Stimulated activated CD4-positive, alpha-beta T cell treated with anti-CD3 and anti-CD28 coated beads, Interleukin-4, amount 100 ng/mL, for 1 hour (primary cell): ENCODE results near the gene FOXJ3.
"Not testable (repeated sequence)": the region's sequence is repeated elsewhere in the genome, so short reads cannot be mapped to it uniquely, and the experiment has no call there.

Experiments used
- DNase-seq: peaks from one replicate; pipeline ENCODE4 v3.0.0-alpha.2; 2020

The FOXJ3 gene

DNA sequence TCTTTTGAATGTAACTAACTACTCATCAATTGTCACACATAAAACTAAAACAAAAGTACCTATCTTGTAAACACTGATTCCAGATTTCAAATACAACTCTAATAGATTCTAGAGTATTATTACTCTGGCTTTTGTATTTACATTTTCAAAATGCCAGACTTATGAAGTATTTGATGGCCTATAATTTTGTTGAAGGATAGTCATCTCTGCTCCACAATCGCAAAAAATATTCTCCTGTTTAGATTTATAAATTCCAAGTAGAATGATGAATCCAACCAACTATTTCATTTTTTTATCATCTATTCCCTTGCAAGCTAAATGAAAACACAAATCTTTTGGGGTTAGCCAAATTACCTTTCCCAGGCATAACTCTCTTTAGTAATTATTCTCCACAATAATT, 95.5 kb downstream of the FOXJ3 start:
- DNase-seq, result no peak

DNA sequence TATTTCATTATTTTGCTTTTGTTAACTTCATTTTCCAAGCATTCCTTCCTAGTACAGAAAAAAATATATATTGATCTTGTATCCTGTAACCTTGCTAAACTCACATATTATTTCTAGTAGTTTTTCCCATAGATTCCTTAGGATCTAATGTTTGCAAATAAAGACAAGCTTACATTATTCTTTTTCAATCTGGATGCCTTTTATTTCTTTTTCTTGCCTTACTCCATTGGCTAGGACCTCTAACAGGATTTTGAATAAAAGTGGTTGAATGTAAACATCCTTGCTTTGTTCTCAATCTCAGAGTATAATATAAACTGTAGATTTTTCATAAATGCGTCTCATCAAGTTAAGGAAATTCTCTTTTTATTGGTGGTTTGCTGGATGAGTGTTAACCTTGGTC, 96.0 kb downstream of the FOXJ3 start:
- DNase-seq, result no peak

DNA sequence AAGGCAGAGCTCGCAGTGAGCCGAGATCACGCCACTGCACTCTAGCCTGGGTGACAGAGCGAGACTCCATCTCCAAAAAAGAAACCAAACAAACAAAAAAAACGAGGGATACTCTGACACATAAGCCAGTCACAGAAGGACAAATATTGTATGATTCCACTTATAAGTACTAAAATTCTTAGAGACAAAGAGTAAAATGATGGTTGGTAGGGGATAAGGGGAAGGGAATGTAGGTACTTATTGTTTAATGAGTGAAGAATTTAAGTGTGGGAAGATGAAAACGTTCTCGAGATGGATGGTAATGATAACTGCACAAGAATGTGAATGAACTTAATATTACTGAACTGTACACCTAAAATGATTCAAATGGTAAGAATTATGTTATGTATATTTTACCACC, 103.8 kb downstream of the FOXJ3 start:
- DNase-seq, result no peak

DNA sequence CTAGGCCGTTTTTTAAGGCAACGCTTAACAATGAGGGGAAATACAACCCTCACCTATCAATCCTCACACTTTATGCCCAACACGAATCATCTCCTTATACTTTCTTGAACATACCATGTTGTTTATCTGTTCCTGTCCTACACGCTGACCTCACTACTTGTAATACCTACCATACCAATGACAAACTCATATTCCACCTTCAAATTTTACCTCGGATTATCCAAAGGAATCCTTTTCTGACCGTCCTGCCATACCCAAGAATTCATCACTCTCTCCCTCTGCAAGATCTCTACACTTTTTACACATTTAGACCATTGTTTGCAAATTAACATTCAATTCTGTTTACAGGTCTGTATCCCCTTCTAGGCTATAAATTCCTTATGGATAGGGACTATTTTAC, 106.1 kb downstream of the FOXJ3 start:
- no peak for DNase-seq

DNA sequence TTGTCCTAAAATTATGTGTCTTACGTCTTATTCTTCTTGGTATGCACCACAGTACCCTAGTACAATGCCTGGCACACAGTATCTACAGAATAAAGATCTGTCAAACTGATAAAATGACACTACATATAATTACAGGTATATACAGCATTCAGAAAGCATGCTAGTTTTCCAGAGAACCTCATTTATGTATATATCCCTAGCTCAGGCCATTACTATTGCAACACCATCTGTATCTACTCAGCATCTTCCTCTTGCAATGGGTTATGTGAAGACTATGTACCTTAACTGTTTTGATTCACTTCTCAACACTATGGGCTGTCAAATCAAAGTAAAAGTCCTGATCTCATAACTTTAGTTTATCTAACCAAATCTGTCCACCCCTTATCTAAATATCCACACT, 112.0 kb downstream of the FOXJ3 start:
- no peak for DNase-seq

DNA sequence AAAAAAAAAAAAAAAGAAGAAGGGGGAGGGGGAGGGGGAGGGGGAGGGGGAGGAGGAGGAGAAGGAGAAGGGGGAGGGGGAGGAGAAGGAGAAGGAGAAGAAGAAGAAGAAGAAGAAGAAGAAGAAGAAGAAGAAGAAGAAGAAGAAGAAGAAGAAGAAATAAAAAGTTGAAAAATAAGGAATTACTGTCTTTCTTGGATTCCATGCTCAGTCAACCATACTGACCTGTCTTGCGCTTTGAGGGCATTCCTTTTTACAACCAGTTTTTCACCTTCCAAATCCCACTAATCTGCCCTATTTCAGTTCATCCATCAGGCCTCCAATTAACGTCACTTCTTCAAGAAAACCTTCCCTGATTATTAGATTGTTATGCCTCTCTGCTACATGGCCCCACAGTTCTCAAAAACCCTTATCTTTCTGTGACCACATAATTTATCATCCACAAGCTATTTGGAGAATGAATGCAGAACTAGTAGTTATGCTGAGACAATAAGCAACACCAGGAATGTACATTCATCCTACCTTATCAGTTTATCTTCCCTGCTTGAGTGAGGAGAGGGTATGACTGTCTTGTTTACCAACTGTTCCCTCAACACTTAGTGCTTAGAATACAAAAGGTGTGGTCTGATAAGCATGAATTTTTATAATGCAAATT, 113.0 kb downstream of the FOXJ3 start:
- no peak for DNase-seq

DNA sequence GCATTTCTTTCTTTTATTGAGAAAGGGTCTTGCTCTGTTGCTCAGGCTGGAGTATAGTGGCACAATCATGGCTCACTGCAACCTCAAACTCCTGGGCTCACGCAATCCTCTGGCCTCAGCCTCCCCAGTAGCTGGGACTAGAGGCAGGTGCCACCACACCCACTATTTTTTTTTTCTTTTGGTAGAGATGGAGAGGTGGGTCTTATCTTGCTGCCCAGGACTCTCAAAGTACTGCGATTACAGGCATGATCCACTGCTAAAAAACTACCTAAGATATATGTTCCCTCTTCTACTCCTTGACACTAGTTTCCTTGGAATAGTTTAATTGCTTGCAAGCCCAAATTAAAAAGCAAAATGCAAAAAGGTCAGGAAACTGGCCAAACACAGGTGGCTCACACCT, 113.6 kb downstream of the FOXJ3 start:
- no peak for DNase-seq

DNA sequence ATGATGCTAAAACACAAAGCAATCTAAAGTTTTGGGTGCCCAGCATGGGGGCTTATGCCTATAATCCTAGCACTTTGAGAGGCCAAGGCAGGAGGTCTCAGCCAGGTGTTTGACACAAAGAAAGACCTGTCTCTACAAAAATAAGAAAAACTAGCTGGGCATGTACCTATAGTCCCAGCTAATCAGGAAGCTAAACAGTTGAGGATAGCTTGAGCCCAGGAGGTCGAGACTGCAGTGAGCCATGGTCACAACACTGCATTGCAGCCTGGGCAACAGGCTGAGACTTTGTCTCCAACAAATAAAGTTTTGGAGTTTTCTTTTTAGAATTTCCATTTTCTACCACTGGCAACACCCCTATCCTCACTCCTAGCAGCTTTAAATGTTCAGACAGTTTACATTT, 115.4 kb downstream of the FOXJ3 start:
- DNase-seq, result no peak

DNA sequence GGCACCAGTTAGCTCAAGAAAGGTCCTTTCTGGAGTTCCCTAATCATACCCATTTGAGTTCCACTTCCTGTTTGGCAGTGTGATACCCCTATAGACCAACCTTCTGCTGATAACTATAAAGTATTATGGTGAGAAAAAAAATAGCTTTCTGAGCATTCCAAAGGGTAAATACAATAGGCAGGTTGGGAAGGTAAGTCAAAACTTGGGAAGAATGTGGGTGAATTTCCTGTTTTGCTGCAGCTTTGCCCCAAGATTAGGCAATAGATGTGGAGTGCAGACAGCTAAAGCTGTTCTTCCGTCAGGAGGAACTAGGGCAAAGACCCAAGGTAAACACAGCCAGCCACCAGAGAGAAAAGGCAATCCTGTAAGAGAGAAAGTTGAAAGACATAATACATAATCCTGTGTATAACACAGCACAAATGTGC, 120.6 kb downstream of the FOXJ3 start:
- DNase-seq, result no peak

DNA sequence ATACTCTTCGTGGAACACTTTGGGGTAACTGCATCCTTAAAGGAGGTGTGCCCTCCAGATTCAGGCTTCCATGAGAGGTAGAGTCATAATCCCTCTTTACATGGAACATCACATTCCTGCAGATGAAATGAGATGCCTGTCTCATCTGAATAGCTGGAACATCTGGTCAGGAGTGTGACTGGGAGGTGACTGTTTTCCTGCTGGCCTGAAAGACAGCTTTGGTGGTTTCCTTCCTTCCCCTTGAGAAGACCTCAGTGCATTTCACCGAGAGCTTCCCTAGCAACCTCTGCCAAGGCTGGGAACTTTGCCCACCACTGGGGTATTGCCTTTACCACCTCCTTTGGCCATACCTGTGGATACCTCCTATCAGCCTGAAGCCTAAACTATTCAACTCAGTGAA, 123.8 kb downstream of the FOXJ3 start:
- DNase-seq, result no peak

DNA sequence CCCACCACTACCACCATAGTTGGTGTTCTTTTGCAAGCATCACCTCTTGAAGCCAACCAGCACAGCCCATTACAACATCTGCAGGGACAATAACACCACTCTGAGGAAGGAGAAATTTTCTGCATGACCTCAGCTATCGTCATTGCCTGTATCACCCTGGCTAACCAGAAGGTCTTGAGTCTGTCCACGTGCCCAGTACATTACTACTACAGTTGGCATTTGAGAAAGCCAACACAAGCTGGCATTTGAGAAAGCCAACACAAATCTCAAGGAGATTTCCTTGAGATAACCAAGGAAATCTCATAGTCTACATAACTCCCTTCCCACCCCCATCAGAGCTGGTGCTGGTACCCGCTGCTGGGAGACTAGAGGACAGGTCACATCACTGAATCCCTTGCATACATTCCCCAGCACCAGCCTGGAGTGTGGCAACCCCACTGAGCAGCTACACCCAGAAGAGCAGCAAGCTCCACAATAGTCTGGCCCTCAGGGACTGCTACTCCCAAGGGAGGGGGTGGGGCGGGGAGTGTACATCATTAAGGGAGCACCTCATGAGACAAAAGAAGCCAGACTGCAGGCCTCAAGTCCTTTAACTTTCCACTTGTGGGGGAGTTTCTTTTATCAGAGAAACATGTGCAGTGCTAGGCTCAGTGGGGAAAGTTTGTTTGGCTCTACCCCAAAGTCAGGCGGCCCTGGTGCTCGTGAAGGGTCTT, 124.5 kb downstream of the FOXJ3 start:
- DNase-seq, result no peak

DNA sequence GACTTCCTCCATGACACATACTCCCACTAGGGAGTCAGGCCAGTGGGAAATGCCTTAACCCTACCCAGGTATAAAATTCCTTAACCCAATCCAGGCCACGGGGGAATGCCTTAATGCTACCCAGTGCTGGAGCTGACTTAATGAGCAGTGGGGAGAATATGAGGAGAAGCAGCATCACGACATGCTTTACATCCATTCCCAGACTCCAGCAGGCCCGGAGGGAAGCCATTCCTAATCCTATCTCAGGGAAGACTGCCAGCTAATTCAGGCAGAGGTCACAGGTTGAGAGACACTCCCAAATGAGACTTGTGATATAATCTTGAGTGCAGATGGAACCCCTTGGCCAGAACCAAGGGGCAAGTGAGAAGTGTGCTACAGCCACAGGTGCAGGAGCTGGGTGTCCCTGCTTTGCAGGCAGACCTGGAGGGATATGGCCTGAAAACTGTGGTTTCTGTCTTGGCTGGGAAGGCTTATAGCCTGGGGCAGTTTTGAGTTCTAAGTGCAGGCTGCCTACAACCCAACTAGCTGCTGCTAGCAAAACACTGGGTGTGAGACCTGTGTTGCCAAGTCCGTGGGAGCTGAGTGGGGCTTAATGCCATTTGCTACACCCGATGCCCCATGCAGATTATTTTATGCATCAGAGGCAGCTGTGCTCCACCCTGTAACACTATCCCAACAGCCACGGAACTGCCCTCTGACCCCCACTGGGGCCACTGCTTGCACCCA, 125.3 kb downstream of the FOXJ3 start:
- DNase-seq, result no peak

DNA sequence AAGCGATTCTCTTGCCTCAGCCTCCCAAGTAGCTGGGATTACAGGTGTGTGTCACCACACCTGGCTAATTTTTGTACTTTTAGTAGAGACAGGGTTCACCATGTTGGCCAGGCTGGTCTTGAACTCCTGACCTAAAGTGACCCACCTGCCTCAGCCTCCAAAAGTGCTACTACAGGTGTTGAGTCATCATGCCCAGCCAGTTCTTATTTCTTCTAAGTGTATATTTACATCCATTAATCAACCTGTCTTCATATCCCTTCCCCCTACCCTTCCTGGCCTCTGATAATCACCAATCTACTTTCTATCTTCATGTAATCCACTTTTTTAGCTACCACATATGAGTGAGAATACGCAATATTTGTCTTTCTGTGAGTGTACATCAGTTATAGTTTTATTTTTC, 128.1 kb downstream of the FOXJ3 start:
- DNase-seq, result not testable (repeated sequence)

DNA sequence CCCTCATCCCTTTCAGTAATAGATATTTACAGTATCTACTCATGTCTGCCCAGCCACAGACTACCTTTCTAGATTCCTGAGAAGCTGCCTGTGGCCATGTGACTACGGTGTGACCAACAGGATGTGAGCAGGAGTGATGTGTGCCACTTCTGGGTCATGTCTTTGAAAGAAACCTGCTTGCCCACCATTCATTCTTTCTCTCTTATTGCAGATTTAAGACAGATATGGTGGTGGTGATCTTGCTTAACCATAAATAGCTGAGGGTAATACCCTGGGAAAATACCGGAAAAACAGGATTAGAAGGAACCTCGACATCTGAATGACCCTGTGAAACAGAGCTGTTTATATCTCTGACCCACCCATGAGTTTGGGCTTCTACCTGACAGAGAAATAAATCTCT, 128.9 kb downstream of the FOXJ3 start:
- no peak for DNase-seq

DNA sequence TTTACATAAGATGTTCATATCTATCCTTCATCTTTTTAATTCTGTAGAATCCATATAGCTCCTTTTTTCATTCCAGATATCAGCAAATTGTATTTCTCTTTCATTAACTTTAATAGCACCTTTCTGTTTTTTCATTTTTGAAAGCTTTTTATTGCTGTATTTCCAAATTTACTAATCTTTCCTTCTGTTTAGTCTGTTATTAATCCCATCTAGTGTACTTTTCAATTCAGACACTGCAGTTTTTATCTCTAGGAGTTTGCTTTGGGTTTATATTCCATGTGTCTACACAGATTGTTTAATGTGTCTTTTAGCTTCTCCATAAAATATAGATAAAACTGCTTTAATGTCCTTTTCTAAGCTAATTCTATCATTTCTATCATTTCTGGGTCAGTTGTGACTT, 133.0 kb downstream of the FOXJ3 start:
- no peak for DNase-seq

DNA sequence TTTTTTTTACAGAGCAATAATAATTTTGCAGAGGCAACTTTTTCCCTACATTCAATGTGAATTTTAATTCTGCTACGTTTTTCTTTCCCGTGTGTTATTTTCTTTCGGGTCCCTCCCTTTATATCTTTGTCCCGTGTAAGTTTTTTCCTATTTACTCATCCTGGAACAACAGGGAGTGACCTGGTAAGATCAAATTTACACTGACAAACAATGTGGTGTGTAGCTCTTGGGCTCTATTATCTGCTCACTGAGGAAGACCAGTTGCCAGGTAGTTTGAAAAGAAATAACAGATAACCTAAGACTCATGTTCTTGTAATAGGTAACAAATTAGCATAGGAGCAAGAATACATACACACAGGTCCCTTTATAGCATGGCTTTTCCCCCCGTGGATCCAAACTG, 136.8 kb downstream of the FOXJ3 start:
- DNase-seq, result no peak

DNA sequence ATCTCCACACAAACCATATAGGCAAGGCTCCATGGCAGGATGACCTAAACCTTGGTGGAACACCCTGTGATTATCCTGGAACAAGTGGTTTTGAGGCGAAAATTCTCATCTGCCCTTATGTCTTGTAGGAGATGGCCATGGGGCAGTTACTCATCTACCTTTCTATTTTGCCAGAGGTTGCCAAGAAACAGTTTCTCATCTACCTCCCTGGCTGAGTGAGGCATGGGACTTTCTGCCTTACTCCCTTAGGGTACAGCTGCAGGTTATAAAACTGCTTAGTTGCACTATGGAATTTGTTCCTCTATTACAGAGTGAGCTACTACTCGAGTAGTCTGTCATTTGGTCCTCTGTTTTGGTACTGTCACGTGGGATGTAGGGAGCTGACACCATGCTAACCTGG, 139.2 kb downstream of the FOXJ3 start:
- DNase-seq, result no peak

DNA sequence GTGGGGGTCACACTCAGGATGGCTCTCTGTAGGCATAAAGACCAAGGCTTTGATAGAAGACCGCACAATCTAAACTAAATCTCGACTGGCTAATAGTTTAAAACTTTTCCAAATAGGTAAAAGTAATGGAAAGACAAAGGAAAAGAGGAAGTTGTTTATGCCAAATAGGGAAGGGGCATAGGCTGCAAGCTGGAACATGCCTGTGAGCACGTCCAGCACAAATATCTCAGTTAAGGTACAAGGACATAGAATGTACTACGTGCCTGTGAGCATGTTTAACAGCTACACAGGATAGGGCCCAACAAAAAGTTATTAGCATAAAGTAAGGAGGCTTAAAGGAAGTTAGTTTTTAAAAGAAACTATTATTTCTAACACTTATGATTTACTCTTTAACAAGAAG, 142.9 kb downstream of the FOXJ3 start:
- no peak for DNase-seq

DNA sequence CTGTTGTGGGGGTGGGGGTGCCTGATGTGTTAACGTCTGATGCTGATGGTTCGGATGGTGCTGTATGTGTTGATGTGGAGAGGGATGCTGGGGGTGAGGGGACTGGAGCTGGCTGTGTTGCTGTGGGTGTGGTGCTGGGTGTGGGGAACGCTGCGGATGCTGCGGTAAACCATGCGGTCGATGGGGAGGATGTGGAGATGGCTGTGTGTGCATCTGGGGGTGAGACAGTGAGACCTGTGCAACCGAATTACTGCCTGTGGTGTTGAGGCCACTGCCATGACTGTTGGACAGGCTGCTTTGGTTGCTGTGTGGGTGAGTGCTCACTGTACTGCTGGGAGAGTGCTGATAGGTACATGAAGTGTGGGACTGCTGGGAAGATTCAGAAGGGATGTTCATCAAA, 143.7 kb downstream of the FOXJ3 start:
- DNase-seq, result no peak

DNA sequence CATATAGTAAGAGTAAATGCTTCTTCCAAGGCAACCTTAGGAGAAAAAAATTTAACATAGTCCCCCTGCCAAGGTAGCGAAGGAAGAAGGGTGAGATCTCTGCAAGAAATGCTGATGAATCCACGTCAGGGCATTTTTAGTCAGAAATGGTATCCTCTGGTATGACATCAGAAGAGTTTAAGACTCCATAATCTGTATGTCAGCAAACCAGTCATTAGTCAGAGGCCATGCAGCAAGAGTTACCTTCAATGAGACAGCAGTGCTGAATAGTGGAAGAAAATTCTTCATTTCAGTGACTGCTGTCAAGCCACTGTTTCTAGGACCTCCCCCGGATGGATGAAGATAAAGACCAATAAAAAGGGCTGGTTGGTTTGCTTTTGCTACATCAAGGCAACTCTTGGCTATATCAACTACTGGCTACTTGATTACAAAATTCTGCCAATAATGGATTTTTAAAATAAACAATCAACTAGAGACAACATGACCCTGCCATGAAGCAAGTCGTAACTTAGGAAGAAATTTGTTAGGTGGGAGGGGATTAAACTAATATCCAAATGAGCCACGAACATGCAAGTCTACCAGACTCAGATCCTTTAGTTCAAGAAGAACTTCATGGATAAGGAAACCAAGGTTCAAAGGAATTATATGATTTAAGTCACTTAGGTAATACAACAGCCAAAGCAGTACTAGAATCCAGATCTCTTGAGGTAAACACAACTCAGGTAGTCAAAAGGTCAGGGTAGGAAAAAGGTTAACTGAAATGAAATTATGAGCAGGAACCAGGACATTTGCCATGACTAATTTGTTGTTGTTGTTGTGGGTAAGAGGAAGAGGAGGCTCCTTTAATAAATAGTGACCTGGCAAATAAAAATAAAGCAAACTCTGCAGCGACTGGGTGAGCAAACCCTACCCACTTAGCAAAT, 144.8 kb downstream of the FOXJ3 start:
- no peak for DNase-seq

DNA sequence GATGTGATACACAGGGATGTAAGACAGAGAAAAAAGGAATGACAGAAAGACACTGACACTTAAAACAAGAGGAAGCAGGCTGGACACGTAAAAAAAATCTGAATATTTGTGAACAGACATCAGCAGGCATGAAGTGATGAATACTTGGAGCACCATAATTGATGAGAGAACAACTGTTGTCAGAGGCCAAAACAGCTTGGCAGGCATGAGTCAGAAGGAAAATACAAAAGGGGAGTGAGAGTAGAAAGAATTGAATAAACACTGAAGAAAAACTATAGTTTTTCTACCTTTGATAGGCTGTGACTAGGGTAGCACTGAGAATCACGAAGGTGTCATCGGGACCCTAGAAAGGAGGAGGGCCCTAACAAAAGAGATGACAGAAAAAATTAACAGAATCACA, 148.9 kb downstream of the FOXJ3 start:
- no peak for DNase-seq

DNA sequence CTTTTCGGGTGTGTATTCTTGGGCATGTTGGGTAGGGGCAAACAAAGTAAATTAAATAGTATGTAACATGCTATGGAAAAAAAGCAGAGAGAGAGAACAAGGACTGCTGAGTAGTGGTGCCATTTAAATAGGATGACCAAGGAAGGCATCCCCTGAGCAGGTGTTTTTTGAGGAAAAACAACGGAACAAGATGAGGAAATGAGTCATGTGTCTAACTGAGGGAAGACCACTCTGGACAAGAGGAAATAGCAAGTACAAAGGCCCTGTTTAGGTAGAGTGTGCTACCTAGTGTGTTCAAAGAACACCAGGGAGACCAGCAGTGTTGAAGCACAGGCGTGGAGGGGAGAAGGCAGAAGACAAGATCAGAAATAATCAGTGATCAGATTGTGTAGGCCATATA, 150.4 kb downstream of the FOXJ3 start:
- no peak for DNase-seq

DNA sequence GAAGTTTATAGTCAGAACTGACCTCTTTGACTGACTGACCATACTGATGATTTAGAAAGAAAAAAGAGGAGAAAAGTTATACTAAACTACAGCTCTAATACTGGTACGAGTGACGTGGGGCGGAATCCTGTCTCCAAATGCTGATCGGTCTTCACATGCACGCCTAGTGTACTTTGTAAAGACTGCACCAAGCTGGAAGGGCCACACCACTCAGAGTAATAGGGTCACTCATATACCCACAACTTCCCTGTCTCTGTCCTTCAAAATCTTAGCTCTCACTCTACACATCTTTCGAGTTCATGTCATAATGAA, 151.1 kb downstream of the FOXJ3 start:
- DNase-seq, result no peak
